Mesenchymal stem cell (in vitro differentiated cells and primary cell): ENCODE data around the gene ARHGAP15.
A peak's percentile ranks its signal among the peaks of the same experiment; 100 is the strongest.

Experiments
- DNase-seq: peaks from one replicate; pipeline ENCODE4 v3.0.0-alpha.2; 2013
- H2AFZ ChIP-seq: one replicate; pipeline ENCODE4 v1.6.1; 2013; ENCODE audit warnings: low read depth, mild to moderate bottlenecking, control low read depth, inconsistent platforms, low read length, moderate library complexity
- H2AK5ac ChIP-seq: 2 replicates; pipeline ENCODE4 v1.6.1; 2013; ENCODE audit warnings: low read length, moderate library complexity, mild to moderate bottlenecking, inconsistent platforms; ENCODE audit not compliant: severe bottlenecking
- H2BK120ac ChIP-seq: one replicate; pipeline ENCODE4 v1.6.1; 2013; ENCODE audit warnings: low read depth, mild to moderate bottlenecking, inconsistent platforms, low read length, moderate library complexity
- H2BK12ac ChIP-seq, 2 experiments: one replicate each; pipeline ENCODE4 v1.6.1; 2013; ENCODE audit warnings: inconsistent platforms in 2 of 2, low read length in 2 of 2, mild to moderate bottlenecking in 2 of 2, moderate library complexity in 2 of 2, control low read depth in 1 of 2
- H2BK15ac ChIP-seq: one replicate; pipeline ENCODE4 v1.6.1; 2013; ENCODE audit warnings: mild to moderate bottlenecking, low read depth, inconsistent platforms; ENCODE audit not compliant: poor library complexity, severe bottlenecking
- H2BK5ac ChIP-seq: 2 replicates; pipeline ENCODE4 v1.6.1; 2013; ENCODE audit warnings: low read depth, mild to moderate bottlenecking, low read length, control low read depth, inconsistent platforms; ENCODE audit not compliant: poor library complexity, severe bottlenecking
- H3K14ac ChIP-seq, 2 experiments: one replicate each; pipeline ENCODE4 v1.6.1; 2013; ENCODE audit warnings: inconsistent platforms in 2 of 2, low read length in 2 of 2, control low read depth in 1 of 2, mild to moderate bottlenecking in 1 of 2, moderate library complexity in 1 of 2
- H3K18ac ChIP-seq, 2 experiments: one replicate each; pipeline ENCODE4 v1.6.1; 2013; ENCODE audit warnings: inconsistent platforms in 2 of 2, low read length in 2 of 2, control low read depth in 1 of 2, low read depth in 1 of 2, mild to moderate bottlenecking in 1 of 2
- H3K23ac ChIP-seq, 2 experiments: one replicate each; pipeline ENCODE4 v1.6.1; 2013; ENCODE audit warnings: inconsistent platforms in 2 of 2, low read length in 2 of 2, mild to moderate bottlenecking in 2 of 2, moderate library complexity in 2 of 2, control low read depth in 1 of 2
- H3K27ac ChIP-seq: 2 replicates; pipeline ENCODE4 v1.5.1; 2013; ENCODE audit warnings: mild to moderate bottlenecking, moderate library complexity, low read length, control low read depth, inconsistent platforms; ENCODE audit not compliant: poor library complexity, severe bottlenecking
- H3K27me3 ChIP-seq, 2 experiments: 2 replicates each; pipeline versions ENCODE4 v1.6.1 to v1.7.0; 2013; ENCODE audit warnings: low read length in 2 of 2, mild to moderate bottlenecking in 2 of 2, moderate library complexity in 2 of 2, control low read depth in 1 of 2, inconsistent platforms in 1 of 2; ENCODE audit not compliant: control insufficient read depth in 1 of 2, insufficient read depth in 1 of 2
- H3K36me3 ChIP-seq, 2 experiments: 2 replicates each; pipeline versions ENCODE4 v1.6.1 to v1.7.0; 2013; ENCODE audit warnings: low read length in 2 of 2, control low read depth in 1 of 2, inconsistent platforms in 1 of 2, low read depth in 1 of 2, mild to moderate bottlenecking in 1 of 2; ENCODE audit not compliant: insufficient read depth in 2 of 2, control insufficient read depth in 1 of 2
- H3K4ac ChIP-seq, 2 experiments: one replicate each; pipeline ENCODE4 v1.6.1; 2013; ENCODE audit warnings: inconsistent platforms in 2 of 2, low read length in 2 of 2, mild to moderate bottlenecking in 2 of 2, moderate library complexity in 2 of 2, control low read depth in 1 of 2, low read depth in 1 of 2
- H3K4me1 ChIP-seq: 2 replicates; pipeline ENCODE4 v1.6.1; 2013; ENCODE audit warnings: low read depth, low read length, control low read depth; ENCODE audit not compliant: control insufficient read depth, insufficient read depth
- H3K4me2 ChIP-seq: 2 replicates; pipeline ENCODE4 v1.6.1; 2013; ENCODE audit warnings: low read length, mild to moderate bottlenecking, inconsistent platforms; ENCODE audit not compliant: poor library complexity, severe bottlenecking
- H3K4me3 ChIP-seq, 2 experiments: 2 replicates each; pipeline versions ENCODE4 v1.5.1 to v1.7.0; 2013; ENCODE audit warnings: low read length in 2 of 2, mild to moderate bottlenecking in 2 of 2, control low read depth in 1 of 2, low read depth in 1 of 2; ENCODE audit not compliant: insufficient read depth in 1 of 2
- H3K79me1 ChIP-seq: replicated peaks from 2 replicates; pipeline ENCODE4 v1.6.1; 2013; ENCODE audit warnings: mild to moderate bottlenecking, control low read depth, low read length, inconsistent platforms; ENCODE audit not compliant: poor library complexity, severe bottlenecking
- H3K9ac ChIP-seq: 2 replicates; pipeline ENCODE4 v1.7.0; 2013; ENCODE audit warnings: mild to moderate bottlenecking, low read length, moderate library complexity
- H3K9me3 ChIP-seq: 2 replicates; pipeline ENCODE4 v1.7.0; 2013; ENCODE audit warnings: mild to moderate bottlenecking, low read length; ENCODE audit not compliant: control insufficient read depth
- H4K8ac ChIP-seq: one replicate; pipeline ENCODE4 v1.6.1; 2013; ENCODE audit warnings: inconsistent platforms, mild to moderate bottlenecking, low read length, moderate library complexity
- H4K91ac ChIP-seq: one replicate; pipeline ENCODE4 v1.6.1; 2013; ENCODE audit warnings: mild to moderate bottlenecking, low read length, inconsistent platforms
- WGBS: methylation state at CpG from one replicate; pipeline ENCODE4 v1.1.7; 2013; ENCODE audit warnings: mixed read lengths; 5-methylcytosine and 5-hydroxymethylcytosine counted together

Gene ARHGAP15

DNA sequence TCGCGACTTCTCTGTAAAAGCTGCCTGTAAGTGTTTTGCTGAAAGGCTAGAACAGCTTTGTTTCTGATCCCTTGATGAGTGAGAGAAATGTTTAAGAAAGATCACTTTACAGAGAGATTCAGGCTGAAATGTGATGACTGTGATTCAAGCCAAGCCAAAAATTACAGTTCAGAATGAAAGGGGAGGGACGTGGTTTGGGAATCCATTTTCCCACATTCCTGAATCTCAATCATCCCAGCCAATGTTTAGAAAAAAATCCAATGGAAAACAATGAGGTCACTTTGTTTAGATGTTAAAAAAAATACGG lies 416.7 kb downstream of the ARHGAP15 start:
- H2AFZ ChIP-seq = no peak overlapping the region
- H4K8ac ChIP-seq = no peak overlapping the region
- no peaks in the 10 kb centered on the region for H3K4me1 ChIP-seq
- no peaks in the 10 kb centered on the region for H3K36me3 ChIP-seq
- no peak overlapping the region for H3K23ac ChIP-seq
- WGBS = 95% methylated on average over 2 of the region's 4 CpGs
- H2BK120ac ChIP-seq = no peak overlapping the region
- no peak overlapping the region for H3K4me2 ChIP-seq
- peak overlapping the region; percentile 75 for H3K9ac ChIP-seq
- H2BK15ac ChIP-seq = no peak overlapping the region
- H2AK5ac ChIP-seq = no peak overlapping the region
- DNase-seq = no peak
- H2BK5ac ChIP-seq = no peak overlapping the region
- H2BK12ac ChIP-seq = no peak overlapping the region
- H3K9me3 ChIP-seq = no peaks in the 10 kb centered on the region
- no peak overlapping the region for H3K4me3 ChIP-seq
- H3K14ac ChIP-seq = no peak overlapping the region
- H3K27ac ChIP-seq = no peak overlapping the region
- H4K91ac ChIP-seq = no peak overlapping the region
- H3K4ac ChIP-seq = no peak overlapping the region
- H3K27me3 ChIP-seq = no peaks in the 10 kb centered on the region
- no peak overlapping the region for H3K18ac ChIP-seq
- no peaks in the 10 kb centered on the region for H3K79me1 ChIP-seq

DNA sequence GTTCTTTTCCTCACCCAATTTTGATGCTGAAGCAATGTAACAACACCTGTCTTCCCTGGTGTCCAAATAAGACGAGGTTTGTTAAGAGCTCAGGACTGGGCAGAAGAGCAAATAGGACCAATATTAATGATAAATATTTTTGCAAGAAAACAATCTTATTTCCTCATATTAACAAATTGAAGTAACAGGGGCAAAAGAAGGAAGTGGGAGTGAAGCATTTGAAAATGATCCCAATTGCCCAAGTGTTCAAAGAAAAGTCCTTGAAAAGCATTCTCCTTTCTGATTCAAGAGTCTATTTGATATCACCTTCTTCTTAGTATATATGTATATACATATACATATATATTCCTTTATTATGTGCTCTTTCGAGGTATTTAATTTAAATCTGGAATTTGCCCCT lies 418.8 kb downstream of the ARHGAP15 start:
- Histone ChIP-seq H3K27me3 (no peaks in the 10 kb centered on the region), H3K18ac (no peak overlapping the region), H3K4ac (no peak overlapping the region), H3K9ac (no peak overlapping the region), H3K4me2 (no peak overlapping the region), H3K9me3 (no peaks in the 10 kb centered on the region), H2AFZ (no peak overlapping the region), H4K91ac (no peak overlapping the region), H3K23ac (no peak overlapping the region), H3K4me1 (no peaks in the 10 kb centered on the region), H2BK15ac (no peak overlapping the region), H2BK120ac (no peak overlapping the region), H4K8ac (no peak overlapping the region), H2AK5ac (no peak overlapping the region), H2BK12ac (no peak overlapping the region), H3K79me1 (no peaks in the 10 kb centered on the region), H3K4me3 (no peak overlapping the region), H3K27ac (no peak overlapping the region), H3K14ac (no peak overlapping the region), H3K36me3 (no peaks in the 10 kb centered on the region), H2BK5ac (no peak overlapping the region)
- DNase-seq = no peak
- no CpG with 5 or more reads among the region's 2 CpGs for WGBS

DNA sequence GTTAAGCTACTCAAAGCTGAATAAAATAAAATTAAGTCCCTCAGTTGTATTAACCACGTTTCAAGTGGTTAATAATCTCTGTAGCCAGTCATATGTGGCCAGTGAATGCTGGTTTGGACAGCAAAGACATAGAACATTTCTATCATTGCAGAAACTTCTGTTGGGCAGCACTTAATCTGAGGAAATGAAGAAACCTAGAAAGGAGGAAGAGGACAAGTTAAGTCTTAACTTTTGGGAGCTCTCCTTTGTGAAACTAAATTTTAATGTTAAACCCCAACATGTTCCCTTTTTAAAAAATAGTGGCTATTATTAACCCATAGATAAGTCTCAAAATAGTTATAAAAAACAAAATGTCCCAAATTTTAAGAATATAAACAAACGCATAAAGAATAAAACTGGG lies 421.3 kb downstream of the ARHGAP15 start:
- Histone ChIP-seq H3K27ac (no peak overlapping the region), H3K4me3 (no peak overlapping the region), H3K36me3 (no peaks in the 10 kb centered on the region), H3K27me3 (no peaks in the 10 kb centered on the region), H2BK12ac (no peak overlapping the region), H4K8ac (no peak overlapping the region), H3K14ac (no peak overlapping the region), H3K4ac (peak overlapping the region in 1 of 2 experiments; percentile 51), H2BK5ac (no peak overlapping the region), H3K18ac (no peak overlapping the region), H3K4me2 (no peak overlapping the region), H3K23ac (no peak overlapping the region), H3K9me3 (no peaks in the 10 kb centered on the region), H3K79me1 (no peaks in the 10 kb centered on the region), H2BK15ac (no peak overlapping the region), H2BK120ac (no peak overlapping the region), H3K9ac (no peak overlapping the region), H3K4me1 (no peaks in the 10 kb centered on the region), H2AK5ac (no peak overlapping the region), H2AFZ (no peak overlapping the region), H4K91ac (no peak overlapping the region)
- no peak for DNase-seq
- WGBS = 90% methylated on average over 1 of the region's 2 CpGs

DNA sequence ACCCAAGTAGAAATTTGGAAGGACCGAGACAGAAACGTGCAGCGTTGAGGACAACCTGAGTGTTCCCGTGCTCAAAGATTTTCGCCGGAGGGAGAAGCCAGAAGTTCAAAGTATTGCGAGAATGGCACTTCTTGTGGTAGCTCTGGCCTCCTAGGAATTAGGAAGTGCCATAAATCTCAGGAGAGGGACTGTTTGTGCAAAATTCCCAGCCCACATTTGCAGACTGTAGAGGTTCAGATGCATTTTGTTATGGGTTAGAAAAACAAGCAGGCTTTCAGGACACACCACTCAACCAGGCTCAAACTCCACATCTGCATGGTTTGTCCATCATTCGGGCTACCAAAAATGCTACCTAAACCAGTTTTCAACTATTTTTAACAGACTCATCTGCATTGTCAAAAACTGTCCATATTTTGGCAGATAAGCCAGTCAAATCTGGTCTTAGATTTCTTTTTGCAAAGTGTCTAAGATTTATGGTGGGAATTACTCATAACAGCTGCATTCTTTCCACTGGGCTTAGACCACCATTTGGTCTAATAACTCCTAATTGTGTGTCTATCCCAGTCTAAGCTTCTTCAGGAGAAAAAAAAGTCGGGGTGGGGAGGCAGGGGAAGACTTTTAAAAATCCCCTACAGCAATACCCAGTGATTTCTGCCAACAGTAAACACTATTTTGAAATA lies 422.9 kb downstream of the ARHGAP15 start:
- DNase-seq = peak; percentile 67
- Histone ChIP-seq H2AK5ac (no peak overlapping the region), H3K36me3 (no peaks in the 10 kb centered on the region), H3K27ac (no peak overlapping the region), H3K18ac (peak overlapping the region in 1 of 2 experiments; percentile 21), H2AFZ (no peak overlapping the region), H3K4me2 (no peak overlapping the region), H3K4ac (no peak overlapping the region), H4K91ac (no peak overlapping the region), H2BK15ac (no peak overlapping the region), H3K27me3 (no peaks in the 10 kb centered on the region), H2BK5ac (no peak overlapping the region), H3K23ac (no peak overlapping the region), H3K14ac (no peak overlapping the region), H4K8ac (no peak overlapping the region), H3K79me1 (no peaks in the 10 kb centered on the region), H3K4me1 (no peaks in the 10 kb centered on the region), H3K4me3 (no peak overlapping the region), H3K9ac (no peak overlapping the region), H2BK120ac (no peak overlapping the region), H3K9me3 (no peaks in the 10 kb centered on the region), H2BK12ac (no peak overlapping the region)
- 21% methylated on average over 8 of the region's 9 CpGs for WGBS
